ENCODE results near the gene SLC66A1.
A peak's percentile ranks its signal among the peaks of the same experiment; 100 is the strongest.
"Not testable (repeated sequence)": the region's sequence is repeated elsewhere in the genome, so short reads cannot be mapped to it uniquely, and the experiment has no call there.

The SLC66A1 gene

GRCh38 chr1:19311931-19312781, at the start of gene SLC66A1, which contains the start of gene AKR7A2:
Gene SLC66A1, plus strand, starts transcription at chr1:19312326. Its CDS starts 5,352 bp downstream, at chr1:19317678.
Gene AKR7A2, minus strand, starts transcription at chr1:19312144. Its CDS starts 20 bp downstream, at chr1:19312124.
- peaks cover 15% of the 10 kb centered on the region; the same call in 1 of the 2 replicates for H3K4me1 ChIP-seq (ENCODE audit: low read length)
- H3K27me3 ChIP-seq (replicated peaks; ENCODE audit: insufficient read depth, low read length), result no peaks in the 10 kb centered on the region
- peak within 1 kb of the TSS; percentile 98 for H3K4me2 ChIP-seq (ENCODE audit: low read depth, low read length)

GRCh38 chr1:19262744-19263143, 49.4 kb upstream of the SLC66A1 start:
- TF ChIP-seq CTCF (IDR thresholded peaks at IDR 0.05; ENCODE audit: low read length), result no peak
- TF ChIP-seq EZH2phosphoT487 (IDR thresholded peaks at IDR 0.05; ENCODE audit: low read length), result no peak
- no peak for TF ChIP-seq EZH2 (optimal IDR thresholded peaks at IDR 0.05; ENCODE audit: low read depth, low read length)
- Histone ChIP-seq H2AFZ (ENCODE audit: low read length) (no peak overlapping the region), H4K20me1 (ENCODE audit: insufficient read depth, low read length) (no peaks in the 10 kb centered on the region), H3K27me3 (replicated peaks; ENCODE audit: insufficient read depth, low read length) (no peaks in the 10 kb centered on the region), H3K9me3 (replicated peaks; ENCODE audit: insufficient read depth, low read length) (no peaks in the 10 kb centered on the region), H3K4me1 (ENCODE audit: low read length) (no peaks in the 10 kb centered on the region), H3K4me3 (ENCODE audit: low read length) (no peak overlapping the region), H3K9ac (ENCODE audit: low read length) (no peak overlapping the region), H3K9me2 (replicated peaks; ENCODE audit: insufficient read depth, low read length) (no peaks in the 10 kb centered on the region), H3K79me2 (ENCODE audit: low read length) (no peaks in the 10 kb centered on the region), H3K4me2 (ENCODE audit: low read depth, low read length) (no peak overlapping the region), H3F3A (ENCODE audit: insufficient read depth, low read length) (peaks cover 6% of the 10 kb centered on the region; the same call in 1 of the 2 replicates), H3K36me3 (replicated peaks; ENCODE audit: insufficient read depth, low read length) (peaks cover 3% of the 10 kb centered on the region), H3K27ac (ENCODE audit: low read length) (no peak overlapping the region)
- no peak for DNase-seq

More at GRCh38 chr1:19311931-19312781, at the start of gene SLC66A1, which contains the start of gene AKR7A2:
- Histone ChIP-seq H3K9me2 (replicated peaks; ENCODE audit: insufficient read depth, low read length) (no peaks in the 10 kb centered on the region), H3K9ac (ENCODE audit: low read length) (peak within 1 kb of the TSS; percentile 94), H3K4me3 (ENCODE audit: low read length) (peak within 1 kb of the TSS; percentile 97), H2AFZ (ENCODE audit: low read length) (peak within 1 kb of the TSS; percentile 95), H4K20me1 (ENCODE audit: insufficient read depth, low read length) (no peaks in the 10 kb centered on the region), H3K79me2 (ENCODE audit: low read length) (peaks cover 16% of the 10 kb centered on the region), H3K9me3 (replicated peaks; ENCODE audit: insufficient read depth, low read length) (no peaks in the 10 kb centered on the region), H3F3A (ENCODE audit: insufficient read depth, low read length) (no peaks in the 10 kb centered on the region), H3K27ac (ENCODE audit: low read length) (no peak within 1 kb of the TSS), H3K36me3 (replicated peaks; ENCODE audit: insufficient read depth, low read length) (no peaks in the 10 kb centered on the region)
- TF ChIP-seq CTCF (IDR thresholded peaks at IDR 0.05; ENCODE audit: low read length) (no peak), EZH2phosphoT487 (IDR thresholded peaks at IDR 0.05; ENCODE audit: low read length) (no peak), EZH2 (optimal IDR thresholded peaks at IDR 0.05; ENCODE audit: low read depth, low read length) (no peak)
- peak; percentile 95 for DNase-seq

GRCh38 chr1:19268445-19268844, 43.7 kb upstream of the SLC66A1 start:
- H3K4me2 ChIP-seq (ENCODE audit: low read depth, low read length), result no peak overlapping the region
- H3K9me2 ChIP-seq (replicated peaks; ENCODE audit: insufficient read depth, low read length), result no peaks in the 10 kb centered on the region
- no peak overlapping the region for H3K4me3 ChIP-seq (ENCODE audit: low read length)
- no peaks in the 10 kb centered on the region for H3K27me3 ChIP-seq (replicated peaks; ENCODE audit: insufficient read depth, low read length)
- no peak overlapping the region for H3K9ac ChIP-seq (ENCODE audit: low read length)
- H3K36me3 ChIP-seq (replicated peaks; ENCODE audit: insufficient read depth, low read length), result no peaks in the 10 kb centered on the region
- H3F3A ChIP-seq (ENCODE audit: insufficient read depth, low read length), result no peaks in the 10 kb centered on the region
- no peak overlapping the region for H3K27ac ChIP-seq (ENCODE audit: low read length)
- H3K79me2 ChIP-seq (ENCODE audit: low read length), result no peaks in the 10 kb centered on the region
- DNase-seq, result no peak
- TF ChIP-seq EZH2 (optimal IDR thresholded peaks at IDR 0.05; ENCODE audit: low read depth, low read length) (no peak), EZH2phosphoT487 (IDR thresholded peaks at IDR 0.05; ENCODE audit: low read length) (no peak), CTCF (IDR thresholded peaks at IDR 0.05; ENCODE audit: low read length) (no peak)
- H3K4me1 ChIP-seq (ENCODE audit: low read length), result no peaks in the 10 kb centered on the region
- H4K20me1 ChIP-seq (ENCODE audit: insufficient read depth, low read length), result no peaks in the 10 kb centered on the region
- H3K9me3 ChIP-seq (replicated peaks; ENCODE audit: insufficient read depth, low read length), result no peaks in the 10 kb centered on the region
- no peak overlapping the region for H2AFZ ChIP-seq (ENCODE audit: low read length)

GRCh38 chr1:19269427-19270342, 42.4 kb upstream of the SLC66A1 start:
- not testable (repeated sequence) for H3K9me3 ChIP-seq (replicated peaks; ENCODE audit: insufficient read depth, low read length); H3K79me2 ChIP-seq (ENCODE audit: low read length); H3K27ac ChIP-seq (ENCODE audit: low read length); H3K27me3 ChIP-seq (replicated peaks; ENCODE audit: insufficient read depth, low read length); H3K9me2 ChIP-seq (replicated peaks; ENCODE audit: insufficient read depth, low read length); DNase-seq; H3K9ac ChIP-seq (ENCODE audit: low read length); H3K4me3 ChIP-seq (ENCODE audit: low read length); H4K20me1 ChIP-seq (ENCODE audit: insufficient read depth, low read length); H3K4me1 ChIP-seq (ENCODE audit: low read length); H2AFZ ChIP-seq (ENCODE audit: low read length); H3K4me2 ChIP-seq (ENCODE audit: low read depth, low read length); H3K36me3 ChIP-seq (replicated peaks; ENCODE audit: insufficient read depth, low read length); H3F3A ChIP-seq (ENCODE audit: insufficient read depth, low read length)

GRCh38 chr1:19270343-19270730, 41.8 kb upstream of the SLC66A1 start:
- DNase-seq; H3K9me2 ChIP-seq (replicated peaks; ENCODE audit: insufficient read depth, low read length); H2AFZ ChIP-seq (ENCODE audit: low read length): not testable (repeated sequence)

More at GRCh38 chr1:19270343-19270730, 41.8 kb upstream of the SLC66A1 start:
- not testable (repeated sequence) for H3K79me2 ChIP-seq (ENCODE audit: low read length); H3K4me2 ChIP-seq (ENCODE audit: low read depth, low read length); H3F3A ChIP-seq (ENCODE audit: insufficient read depth, low read length); H3K4me3 ChIP-seq (ENCODE audit: low read length); H3K27me3 ChIP-seq (replicated peaks; ENCODE audit: insufficient read depth, low read length); H3K36me3 ChIP-seq (replicated peaks; ENCODE audit: insufficient read depth, low read length); H3K4me1 ChIP-seq (ENCODE audit: low read length); H3K9ac ChIP-seq (ENCODE audit: low read length); H3K9me3 ChIP-seq (replicated peaks; ENCODE audit: insufficient read depth, low read length); H4K20me1 ChIP-seq (ENCODE audit: insufficient read depth, low read length); H3K27ac ChIP-seq (ENCODE audit: low read length)

All from MM.1S (cell line).